Hematopoietic multipotent progenitor cell treated with erythropoietin and hydrocortisone succinate and interleukin-3 and kit ligand, for 8 days (in vitro differentiated cells): ENCODE measurements around the gene ZSWIM4.
A peak's percentile ranks its signal among the peaks of the same experiment; 100 is the strongest.
"Not testable (repeated sequence)": the region's sequence is repeated elsewhere in the genome, so short reads cannot be mapped to it uniquely, and the experiment has no call there.

ENCODE experiments used
- DNase-seq: peaks from one replicate; pipeline ENCODE4 v3.0.0-alpha.2; 2015

ZSWIM4 gene

GRCh38 chr19:13794757-13795589 is at the start of gene ZSWIM4:
TSS of gene ZSWIM4 (plus strand) at chr19:13795443. CDS start at chr19:13795649, 206 bp downstream.
- peak; percentile 99 for DNase-seq

- DNase-seq = no peak
Measured at GRCh38 chr19:13747098-13747453, 48.2 kb upstream of the ZSWIM4 start.

GRCh38 chr19:13748169-13748828 is 46.9 kb upstream of the ZSWIM4 start:
- peak; percentile 20 for DNase-seq

DNA sequence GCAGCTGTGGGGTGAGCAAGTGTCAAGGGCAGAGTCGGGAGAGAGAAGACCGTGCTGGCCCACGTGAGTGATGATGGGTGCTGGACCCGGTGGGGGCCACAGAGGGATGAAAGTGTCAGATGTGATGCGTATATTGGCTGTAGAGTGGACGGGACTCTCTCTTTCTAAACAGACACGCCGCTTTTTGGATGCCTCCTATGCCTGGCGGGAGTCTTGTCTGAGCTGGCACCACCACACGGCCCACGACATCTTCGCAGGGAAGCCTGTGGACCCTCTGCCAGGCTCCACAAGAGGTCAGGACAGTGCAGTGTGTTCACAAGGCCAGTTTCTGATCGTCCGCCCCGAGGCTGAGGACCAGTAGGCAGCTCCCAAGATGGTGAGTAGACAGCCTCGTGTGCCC is 43.8 kb upstream of the ZSWIM4 start:
- DNase-seq = no peak

- DNase-seq = not testable (repeated sequence)
Measured at GRCh38 chr19:13753622-13754021, 41.6 kb upstream of the ZSWIM4 start.

GRCh38 chr19:13756210-13756609 is 39.0 kb upstream of the ZSWIM4 start:
- DNase-seq = no peak

GRCh38 chr19:13757805-13758772 is 37.2 kb upstream of the ZSWIM4 start:
- DNase-seq = no peak

DNA sequence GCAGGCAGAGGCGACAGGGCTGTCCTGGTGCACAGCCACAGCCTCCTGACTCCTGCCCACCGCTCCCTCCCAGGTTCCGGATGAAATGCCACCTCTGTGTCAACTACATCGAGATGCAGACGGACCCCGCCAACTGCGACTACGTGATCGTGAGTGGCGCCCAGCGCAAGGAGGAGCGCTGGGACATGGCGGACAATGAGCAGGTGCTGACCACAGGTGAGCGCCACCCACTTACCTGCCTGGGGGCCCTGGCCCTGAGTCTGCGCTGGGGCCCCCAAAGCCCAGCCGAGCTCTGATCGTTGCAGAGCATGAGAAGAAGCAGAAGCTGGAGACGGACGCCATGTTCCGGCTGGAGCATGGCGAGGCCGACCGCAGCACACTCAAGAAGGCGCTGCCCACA is 36.4 kb upstream of the ZSWIM4 start:
- no peak for DNase-seq

DNA sequence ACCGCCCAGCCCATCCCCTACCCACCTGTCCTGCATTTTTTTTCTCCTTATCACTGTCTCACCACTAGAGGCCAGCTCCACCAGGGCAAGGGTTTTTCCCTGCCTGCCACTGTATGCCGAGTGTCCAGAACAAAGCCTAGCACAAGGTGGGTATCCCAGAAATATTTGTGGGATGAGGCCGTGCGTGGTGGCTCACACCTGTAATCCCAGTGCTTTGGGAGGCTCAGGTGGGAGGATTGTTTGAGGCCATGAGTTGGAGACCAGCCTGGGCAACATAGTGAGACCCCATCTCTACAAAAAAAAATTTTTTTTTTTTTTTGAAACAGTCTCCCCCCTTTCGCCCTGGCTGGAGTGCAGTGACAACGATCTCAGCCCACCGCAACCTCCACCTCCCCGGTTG is 33.8 kb upstream of the ZSWIM4 start:
- no peak for DNase-seq

DNA sequence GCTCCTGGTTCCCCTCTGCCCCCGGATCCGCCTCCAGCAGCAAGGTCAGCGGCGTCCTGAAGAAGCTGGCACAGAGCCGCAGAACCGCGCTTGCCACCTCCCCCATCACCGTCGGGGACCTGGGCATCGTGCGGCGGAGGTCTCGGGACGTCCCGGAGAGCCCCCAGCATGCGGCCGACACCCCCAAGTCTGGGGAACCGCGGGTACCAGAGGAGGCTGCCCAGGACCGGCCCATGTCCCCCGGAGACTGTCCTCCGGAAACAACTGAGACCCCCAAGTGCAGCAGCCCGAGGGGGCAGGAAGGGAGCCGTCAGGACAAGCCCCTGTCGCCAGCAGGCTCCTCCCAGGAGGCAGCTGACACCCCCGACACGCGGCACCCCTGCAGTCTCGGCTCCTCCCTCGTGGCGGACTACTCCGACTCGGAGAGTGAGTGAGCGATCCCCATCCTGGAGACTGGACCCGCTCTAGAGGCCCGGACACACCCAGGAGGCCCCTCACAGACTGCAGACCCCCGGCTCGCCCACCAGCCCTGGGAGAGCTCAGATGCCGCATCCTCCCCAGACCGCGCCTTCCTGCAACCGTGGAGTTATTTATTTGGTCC is 32.5 kb upstream of the ZSWIM4 start:
- no peak for DNase-seq

DNA sequence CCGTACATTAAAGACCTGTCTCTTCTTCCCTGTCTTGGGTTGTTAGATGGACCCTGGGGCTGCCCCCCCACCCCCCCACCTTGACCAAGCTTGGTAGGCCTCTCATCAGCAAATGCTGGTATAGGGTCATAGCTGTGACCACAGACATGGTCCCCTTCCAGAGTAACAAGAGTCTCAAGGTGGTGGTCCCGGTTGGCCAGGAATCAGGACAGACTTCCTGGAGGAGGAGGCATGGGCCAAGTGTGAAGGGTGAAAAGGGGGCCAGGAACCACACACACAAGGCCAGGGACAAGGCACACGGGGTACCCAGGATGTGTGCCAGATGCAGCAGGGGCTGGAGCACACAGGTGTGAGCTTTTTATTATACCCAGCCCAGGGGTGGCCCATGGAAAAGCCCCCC is 32.0 kb upstream of the ZSWIM4 start:
- DNase-seq = no peak

- DNase-seq = peak; percentile 64
Measured at GRCh38 chr19:13764101-13764807, 31.0 kb upstream of the ZSWIM4 start, which contains the start of gene MRI1. TSS of gene MRI1 (plus strand) at chr19:13764522. CDS start at chr19:13764589, 67 bp downstream.

DNA sequence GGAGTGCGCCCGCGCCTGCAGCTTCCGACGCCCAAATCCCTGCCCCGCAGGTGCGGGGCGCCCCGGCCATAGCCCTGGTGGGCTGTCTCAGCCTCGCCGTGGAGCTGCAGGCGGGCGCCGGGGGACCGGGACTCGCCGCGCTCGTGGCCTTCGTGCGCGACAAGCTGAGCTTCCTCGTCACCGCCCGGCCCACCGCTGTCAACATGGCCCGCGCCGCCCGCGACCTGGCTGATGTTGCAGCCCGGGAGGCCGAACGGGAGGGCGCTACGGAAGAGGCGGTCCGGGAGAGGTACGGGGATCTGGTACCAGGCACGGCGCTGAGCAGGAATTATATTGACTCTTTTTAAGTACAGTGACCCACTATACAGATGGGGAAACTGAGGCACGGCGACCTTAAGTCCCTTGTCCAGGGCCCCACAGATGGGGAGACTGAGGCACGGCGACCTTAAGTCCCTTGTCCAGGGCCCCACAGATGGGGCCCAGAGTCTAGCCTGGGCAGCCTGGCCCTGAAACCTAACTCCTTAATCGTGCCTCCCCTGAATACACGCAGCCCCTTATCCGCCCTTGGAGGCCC is 30.3 kb upstream of the ZSWIM4 start:
- no peak for DNase-seq

GRCh38 chr19:13765395-13766094 is 29.7 kb upstream of the ZSWIM4 start:
- no peak for DNase-seq

DNA sequence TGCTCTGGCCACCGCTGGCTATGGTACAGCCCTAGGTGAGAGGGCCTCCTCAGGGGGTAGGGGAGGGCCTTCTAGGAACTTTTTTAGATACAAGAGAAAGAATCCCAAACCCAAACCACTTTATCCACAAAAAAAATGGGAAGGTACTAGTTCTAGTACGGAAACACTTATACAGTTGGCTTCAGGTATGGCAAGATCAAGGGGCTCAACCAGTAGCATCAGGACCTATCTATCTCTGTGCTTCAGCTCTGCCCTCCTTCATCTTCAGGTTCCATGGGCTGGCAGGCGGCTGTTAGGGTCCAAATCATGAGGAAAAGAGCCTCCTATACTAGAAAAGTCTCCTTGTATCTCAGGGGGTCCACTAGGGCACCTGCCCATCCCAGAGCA is 29.2 kb upstream of the ZSWIM4 start:
- no peak for DNase-seq

DNA sequence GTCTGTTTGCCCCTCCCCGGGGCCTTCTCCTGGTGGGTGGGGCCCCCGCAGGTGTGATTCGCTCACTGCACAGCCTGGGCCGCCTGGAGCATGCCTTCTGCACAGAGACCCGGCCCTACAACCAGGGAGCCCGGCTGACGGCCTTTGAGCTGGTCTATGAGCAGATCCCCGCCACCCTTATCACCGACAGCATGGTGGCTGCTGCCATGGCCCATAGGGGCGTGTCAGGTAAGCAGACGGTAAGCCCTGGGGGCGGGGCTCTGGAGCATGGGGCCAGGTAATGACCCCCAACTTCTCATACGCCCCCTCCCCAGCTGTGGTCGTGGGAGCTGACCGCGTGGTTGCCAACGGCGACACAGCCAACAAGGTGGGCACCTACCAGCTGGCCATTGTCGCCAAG is 26.7 kb upstream of the ZSWIM4 start:
- no peak for DNase-seq

- no peak for DNase-seq
Measured at GRCh38 chr19:13770013-13770635, 25.1 kb upstream of the ZSWIM4 start.

DNA sequence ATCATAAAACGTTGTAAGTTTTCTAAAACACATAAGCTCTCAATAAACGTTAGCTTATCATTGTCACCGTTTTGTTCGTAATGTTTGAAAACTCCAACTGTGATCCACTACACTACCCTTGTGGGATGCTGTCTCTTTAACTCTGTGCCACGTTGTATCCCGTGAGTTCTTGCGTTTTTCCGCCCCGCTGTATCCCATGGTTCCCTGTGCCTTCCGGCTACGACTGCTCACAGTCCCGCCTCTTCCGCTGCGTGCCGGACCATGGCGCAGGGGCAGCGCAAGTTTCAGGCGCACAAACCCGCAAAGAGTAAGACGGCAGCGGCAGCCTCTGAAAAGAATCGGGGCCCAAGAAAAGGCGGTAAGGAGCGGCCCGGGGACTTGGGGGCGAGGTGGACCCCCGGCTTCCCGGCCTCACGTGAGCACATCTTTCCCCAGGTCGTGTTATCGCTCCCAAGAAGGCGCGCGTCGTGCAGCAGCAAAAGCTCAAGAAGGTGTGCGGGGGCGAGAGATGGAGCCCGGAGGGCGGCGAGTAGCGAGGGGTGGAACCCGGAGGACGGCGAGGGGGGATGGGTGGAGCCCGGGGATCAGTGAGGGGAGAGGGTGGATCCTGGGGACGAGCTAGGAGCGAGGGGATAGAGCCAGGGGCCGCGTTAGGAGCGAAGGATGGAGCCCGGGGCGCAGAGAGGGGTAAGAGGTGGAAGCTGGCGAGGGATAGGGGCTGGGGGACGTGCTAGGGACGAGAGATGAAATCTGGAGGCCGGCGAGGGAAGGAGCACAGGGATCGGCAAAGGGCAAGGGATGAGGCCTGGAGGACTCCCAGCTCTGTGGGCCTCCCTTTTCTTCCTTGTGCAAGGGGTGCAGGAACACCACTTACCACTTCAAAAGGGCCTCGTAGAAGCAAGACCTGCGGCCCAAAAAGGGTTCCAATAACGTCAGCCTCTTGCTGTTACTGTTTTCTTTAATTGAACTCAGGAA is 20.7 kb upstream of the ZSWIM4 start, which contains the start of gene C19orf53:
Gene C19orf53, plus strand, starts transcription at position 240 of the 975 bp plus-strand sequence. Its CDS starts 22 bp downstream, at position 262.
- DNase-seq = peak; percentile 93

DNA sequence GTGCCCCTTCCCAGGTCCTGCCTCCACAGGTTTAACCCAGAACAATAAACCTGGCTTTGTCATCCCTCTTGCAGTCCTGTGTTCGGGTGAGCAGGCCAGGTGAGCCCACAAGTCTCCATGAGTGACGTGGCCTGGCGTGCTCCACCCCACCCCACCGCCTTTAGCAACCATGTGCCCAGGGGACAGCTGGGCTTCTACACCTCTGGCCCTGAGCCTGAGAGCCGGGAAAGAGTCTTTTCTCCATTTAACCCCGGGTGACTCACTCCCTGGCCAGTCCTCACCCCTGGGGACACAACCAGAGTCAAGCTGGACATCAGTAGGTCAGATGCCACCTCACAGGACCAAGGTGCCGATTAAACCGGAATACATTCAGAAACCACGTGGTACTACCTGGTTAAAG is 16.8 kb upstream of the ZSWIM4 start:
- no peak for DNase-seq
